Endothelial cell of umbilical vein (primary cell): Measurements from ENCODE around the gene GDPD3. TPM values are rescaled to one million over a fixed set of nuclear protein-coding genes. Genes with fewer than 3 reads are reported as not detected.

ENCODE experiments used
- BruUV-seq: library from RNA; stranded (reverse); fragments of 400-500 nt; replicated peaks from 2 replicates; lab custom pipeline; 2021; lab: Mats Ljungman, UMichigan
- CTCF ChIA-PET: fragments of 300-600, 350-600 bp; sonication (Branson Sonifier 250); formaldehyde crosslinking; loops from one replicate; lab custom pipeline; 2021; ENCODE audit warnings: antibody characterized with exemption, inconsistent platforms; lab: Charles Lee
- POLR2A ChIA-PET: fragments of 300-600, 350-600 bp; sonication (Branson Sonifier 250); formaldehyde crosslinking; loops from one replicate; lab custom pipeline; 2021; ENCODE audit warnings: antibody characterized with exemption, inconsistent platforms; lab: Charles Lee
- DNase-seq: peaks from one replicate; pipeline ENCODE4 v3.0.0-alpha.2; 2011; ENCODE audit warnings: low read depth, low spot score
- FAIRE-seq: peaks from 2 replicates; lab custom pipeline; 2011; peaks lifted over from hg19 to GRCh38; lab: Jason Lieb, UNC
- H2AFZ ChIP-seq: 2 replicates; pipeline ENCODE4 v1.6.0; 2012; ENCODE audit warnings: low read depth, low read length, control low read depth, inconsistent platforms
- H3K27ac ChIP-seq: 2 replicates; pipeline ENCODE4 v1.5.1; 2011; ENCODE audit warnings: low read depth, mild to moderate bottlenecking, control low read depth, low read length, moderate library complexity; ENCODE audit not compliant: insufficient read depth
- H3K27me3 ChIP-seq, 2 experiments: 2 replicates each; pipeline versions ENCODE4 v1.6.0 to v1.6.1; 2011; ENCODE audit warnings: low read length in 2 of 2, mixed read lengths in 1 of 2; ENCODE audit not compliant: control insufficient read depth in 2 of 2, insufficient read depth in 2 of 2
- H3K36me3 ChIP-seq, 2 experiments: 2 replicates in 1 of 2; 3 replicates in 1 of 2; pipeline ENCODE4 v1.5.1; 2011; ENCODE audit warnings: low read length in 2 of 2, mild to moderate bottlenecking in 1 of 2, moderate library complexity in 1 of 2; ENCODE audit not compliant: control insufficient read depth in 2 of 2, insufficient read depth in 2 of 2; ENCODE audit errors: extremely low read depth in 1 of 2
- H3K4me1 ChIP-seq: 3 replicates; pipeline ENCODE4 v1.5.1; 2011; ENCODE audit warnings: mild to moderate bottlenecking, low read length; ENCODE audit not compliant: control insufficient read depth, insufficient read depth; ENCODE audit errors: extremely low read depth
- H3K4me2 ChIP-seq: 2 replicates; pipeline ENCODE4 v1.6.1; 2011; ENCODE audit warnings: low read length, control low read depth, mixed read lengths; ENCODE audit not compliant: insufficient read depth
- H3K4me3 ChIP-seq, 3 experiments: fragments of 200-600 bp in 1 of 3; sonication (generic), shearing (Covaris generic) in 1 of 3; replicated peaks in 1 of 3; 2 replicates each; pipeline ENCODE4 v1.5.1; 2011 to 2016; ENCODE audit warnings: control low read depth in 3 of 3, low read length in 3 of 3, mild to moderate bottlenecking in 2 of 3, inconsistent platforms in 1 of 3, low read depth in 1 of 3, moderate library complexity in 1 of 3; ENCODE audit not compliant: insufficient read depth in 1 of 3
- H3K79me2 ChIP-seq: 2 replicates; pipeline ENCODE4 v1.6.0; 2012; ENCODE audit warnings: low read length, inconsistent platforms; ENCODE audit not compliant: control insufficient read depth, insufficient read depth
- H3K9ac ChIP-seq: replicated peaks from 2 replicates; pipeline ENCODE3; 2011; ENCODE audit warnings: low read length, control low read depth; ENCODE audit not compliant: insufficient read depth; ENCODE audit errors: extremely low read depth
- H3K9me1 ChIP-seq: replicated peaks from 3 replicates; pipeline ENCODE4 v1.6.0; 2011; ENCODE audit warnings: mild to moderate bottlenecking, low read length; ENCODE audit not compliant: control insufficient read depth, insufficient read depth; ENCODE audit errors: extremely low read depth
- H3K9me3 ChIP-seq: replicated peaks from 2 replicates; pipeline ENCODE4 v1.5.1; 2012; ENCODE audit warnings: low read length, inconsistent platforms; ENCODE audit not compliant: control insufficient read depth, insufficient read depth
- H4K20me1 ChIP-seq: replicated peaks from 2 replicates; pipeline ENCODE3; 2011; ENCODE audit warnings: mild to moderate bottlenecking, low read length; ENCODE audit not compliant: control insufficient read depth, insufficient read depth; ENCODE audit errors: extremely low read depth
- EZH2 ChIP-seq: IDR thresholded peaks from 2 replicates; pipeline ENCODE4 v1.6.1; 2012; ENCODE audit warnings: borderline replicate concordance, low read depth, mild to moderate bottlenecking, moderate library complexity, low read length, inconsistent platforms; ENCODE audit not compliant: severe bottlenecking
- FOS ChIP-seq: IDR thresholded peaks from 2 replicates; pipeline ENCODE4 v1.6.1; 2011; ENCODE audit warnings: mild to moderate bottlenecking, low read length, moderate library complexity, borderline replicate concordance; ENCODE audit not compliant: insufficient read depth
- GATA2 ChIP-seq: IDR thresholded peaks from 2 replicates; pipeline ENCODE4 v1.7.0; 2011; ENCODE audit warnings: low read depth, mild to moderate bottlenecking, moderate library complexity, mixed read lengths, low read length; ENCODE audit not compliant: insufficient read length, insufficient read depth
- JUN ChIP-seq: IDR thresholded peaks from 2 replicates; pipeline ENCODE4 v1.6.1; 2011; ENCODE audit warnings: borderline replicate concordance, low read depth; ENCODE audit not compliant: insufficient read length, insufficient read depth
- MYC ChIP-seq: IDR thresholded peaks from one replicate; pipeline ENCODE4 v1.6.1; 2011; ENCODE audit warnings: mild to moderate bottlenecking, low read depth, low read length
- POLR2A ChIP-seq: IDR thresholded peaks from 2 replicates; pipeline ENCODE4 v1.6.1; 2012; ENCODE audit warnings: low read depth, mild to moderate bottlenecking, control low read depth, low read length
- POLR2AphosphoS5 ChIP-seq: IDR thresholded peaks from 2 replicates; pipeline ENCODE4 v1.6.1; 2012; ENCODE audit warnings: low read depth, mild to moderate bottlenecking, control low read depth, low read length, moderate library complexity; ENCODE audit not compliant: insufficient read depth
- dilution Hi-C: fragments of 300-500 bp; cut with MboI; formaldehyde crosslinking; loops from one replicate; pipeline ENCODE4 v1.15.0; 2019; ENCODE audit warnings: low sequenced_read_pairs; ENCODE audit not compliant: extremely low pct_ligation_motif_present
- intact Hi-C: fragments of 100-400 bp; cut with micrococcal nuclease; formaldehyde crosslinking; loops from one replicate; pipeline ENCODE4 v1.10.0; 2022
- polyA plus RNA-seq, 4 experiments: library from polyadenylated mRNA; depleted of rRNA in 3 of 4; stranded (reverse) in 3 of 4; unstranded in 1 of 4; fragments of >200 nt; gene quantifications; 2 replicates each; pipeline versions ENCODE4 v1.2.1 to v1.2.3, GENCODE V29; 2011 to 2012; ENCODE audit warnings: missing spikeins in 1 of 4
- total RNA-seq: library from RNA; stranded (reverse); gene quantifications from 2 replicates; pipeline ENCODE4 v1.2.3, GENCODE V29; 2021
- TF ChIP-seq, protein P1 (sequence below), 2 donors: IDR thresholded peaks; 1 replicate in 1 of 2; 2 replicates in 1 of 2; pipeline ENCODE4 v1.5.1; 2011; ENCODE audit warnings: low read length in 2 of 2, mild to moderate bottlenecking in 2 of 2, moderate library complexity in 2 of 2, control low read depth in 1 of 2, inconsistent platforms in 1 of 2, low read depth in 1 of 2; ENCODE audit not compliant: insufficient read depth in 1 of 2; ENCODE audit errors: extremely low read depth in 1 of 2

The GDPD3 gene
- total and polyA plus RNA-seq, 2 donors (not counting 3 experiments of a cell fraction or from before 2014, with no cell fraction given): 8.0 to 18.6 TPM

DNA sequence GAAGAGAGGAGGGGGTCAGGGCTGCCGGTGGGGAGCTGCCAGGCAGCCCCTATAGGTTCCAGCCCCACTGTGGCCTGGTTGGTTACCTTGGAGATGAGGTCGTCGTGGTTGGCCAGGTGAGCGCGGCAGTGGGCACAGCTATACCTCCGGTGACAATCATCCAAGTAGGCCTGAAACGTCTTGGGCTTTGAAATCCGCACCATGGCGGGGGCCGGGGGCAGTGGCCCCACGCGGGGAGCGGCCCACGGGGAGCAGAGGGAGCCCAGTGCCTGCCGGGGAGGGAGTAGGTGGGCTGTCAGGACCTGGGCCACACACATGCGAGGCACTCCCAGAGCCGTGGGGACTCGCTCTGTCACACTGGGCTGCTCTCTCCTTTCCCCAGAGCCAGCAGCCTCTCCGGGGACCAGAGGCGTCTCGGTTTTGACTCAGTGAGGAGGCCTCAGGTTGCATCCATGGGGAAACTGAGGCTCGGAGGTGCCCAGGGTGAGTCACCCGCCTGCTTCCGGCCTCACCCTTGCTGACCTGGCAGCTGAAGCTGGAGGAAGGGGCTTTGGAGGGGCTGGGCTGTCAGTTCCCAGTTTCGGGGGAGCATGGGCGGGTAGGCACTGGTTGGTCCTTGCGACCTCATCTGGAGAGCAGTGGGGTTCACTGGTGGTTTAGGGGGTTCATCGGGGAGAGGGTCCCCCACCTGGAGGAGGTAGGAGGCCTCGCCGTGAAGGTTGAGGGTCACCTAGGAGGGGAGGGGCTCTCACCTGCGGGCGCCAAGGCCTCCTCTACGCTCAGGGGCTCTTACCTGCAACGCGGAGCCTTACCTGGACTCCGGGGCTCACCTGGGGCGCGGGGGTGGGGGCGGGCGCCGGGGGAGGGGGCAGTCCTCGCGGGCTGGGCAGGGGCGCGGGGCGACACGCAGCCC lies 17.9 kb downstream of the GDPD3 start:
- dilution Hi-C loops (no loop called here), intact Hi-C loops (loop anchor here (1.0 to 10.0 kb wide), 3 partner anchors 28 to 559 kb away; partner anchors contain the start of genes FBRS, MAPK3, PRR14 and ZNF771)
- H3K79me2 ChIP-seq: no peaks in the 10 kb centered on the region
- peaks cover 20% of the 10 kb centered on the region for H3K4me1 ChIP-seq
- ChIA-PET POLR2A (interaction anchor here (0.6 kb wide), 1 partner anchor 280 kb away, joined by 6 read pairs; no protein-coding TSS in a partner anchor), CTCF (interaction anchor here (1.7 kb wide), 1 partner anchor 17 kb away, joined by 7 read pairs; no protein-coding TSS in a partner anchor)
- H3K9ac ChIP-seq: peak overlapping the region; percentile 49
- no peaks in the 10 kb centered on the region for H3K9me1 ChIP-seq
- peaks cover 0 to 8% of the 10 kb centered on the region in 2 experiments for H3K36me3 ChIP-seq
- peaks cover 3% of the 10 kb centered on the region for H3K9me3 ChIP-seq
- TF ChIP-seq POLR2A: no peak
- TF ChIP-seq JUN: no peak
- TF ChIP-seq MYC: no peak
- TF ChIP-seq, protein P1, sequence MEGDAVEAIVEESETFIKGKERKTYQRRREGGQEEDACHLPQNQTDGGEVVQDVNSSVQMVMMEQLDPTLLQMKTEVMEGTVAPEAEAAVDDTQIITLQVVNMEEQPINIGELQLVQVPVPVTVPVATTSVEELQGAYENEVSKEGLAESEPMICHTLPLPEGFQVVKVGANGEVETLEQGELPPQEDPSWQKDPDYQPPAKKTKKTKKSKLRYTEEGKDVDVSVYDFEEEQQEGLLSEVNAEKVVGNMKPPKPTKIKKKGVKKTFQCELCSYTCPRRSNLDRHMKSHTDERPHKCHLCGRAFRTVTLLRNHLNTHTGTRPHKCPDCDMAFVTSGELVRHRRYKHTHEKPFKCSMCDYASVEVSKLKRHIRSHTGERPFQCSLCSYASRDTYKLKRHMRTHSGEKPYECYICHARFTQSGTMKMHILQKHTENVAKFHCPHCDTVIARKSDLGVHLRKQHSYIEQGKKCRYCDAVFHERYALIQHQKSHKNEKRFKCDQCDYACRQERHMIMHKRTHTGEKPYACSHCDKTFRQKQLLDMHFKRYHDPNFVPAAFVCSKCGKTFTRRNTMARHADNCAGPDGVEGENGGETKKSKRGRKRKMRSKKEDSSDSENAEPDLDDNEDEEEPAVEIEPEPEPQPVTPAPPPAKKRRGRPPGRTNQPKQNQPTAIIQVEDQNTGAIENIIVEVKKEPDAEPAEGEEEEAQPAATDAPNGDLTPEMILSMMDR (IDR thresholded peaks at IDR 0.05; ENCODE audit: extremely low read depth in 1 of 2, insufficient read depth in 1 of 2, low read depth in 1 of 2, low read length in 2 of 2): no peak
- no peak for TF ChIP-seq FOS
- TF ChIP-seq GATA2: no peak
- TF ChIP-seq POLR2AphosphoS5: no peak
- no peak for TF ChIP-seq EZH2
- peak overlapping the region; percentile 85 for H3K4me2 ChIP-seq
- BruUV-seq: no TSS peak
- H3K4me3 ChIP-seq: peak overlapping the region in 2 of 3 experiments; percentile 58 to 76
- H3K27me3 ChIP-seq: no peaks in the 10 kb centered on the region
- DNase-seq: no peak
- no peak for FAIRE-seq
- peak overlapping the region; percentile 63 for H3K27ac ChIP-seq
- no peak overlapping the region for H2AFZ ChIP-seq
- H4K20me1 ChIP-seq: no peaks in the 10 kb centered on the region
